GM21360 (cell line): ENCODE data around the gene POM121.
"Not testable (repeated sequence)": the region's sequence is repeated elsewhere in the genome, so short reads cannot be mapped to it uniquely, and the experiment has no call there.

Source experiments
- ATAC-seq: cut with Tn5 transposase; IDR thresholded peaks from one replicate; pipeline ENCODE4 v1.9.1; 2021; ENCODE audit warnings: mild to moderate bottlenecking, moderate library complexity; ENCODE audit not compliant: unreplicated experiment

Gene POM121

DNA sequence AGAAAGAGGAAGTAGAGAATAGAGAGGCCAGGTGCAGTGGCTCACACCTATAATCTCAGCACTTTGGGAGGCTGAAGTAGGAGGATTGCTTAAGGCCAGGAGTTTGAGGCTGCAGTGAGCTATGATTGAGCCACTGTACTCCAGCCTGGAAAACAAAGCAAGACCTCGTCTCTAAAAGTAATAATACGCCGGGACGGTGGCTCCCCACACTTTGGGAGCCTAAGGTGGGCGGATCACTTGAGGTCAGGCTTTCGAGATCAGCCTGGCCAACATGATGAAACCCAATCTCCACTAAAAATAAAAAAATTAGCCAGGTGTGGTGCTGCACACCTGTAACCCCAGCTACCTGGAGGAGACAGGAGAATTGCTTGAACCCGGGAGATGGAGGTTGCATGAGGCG, 70.6 kb downstream of the POM121 start:
- not testable (repeated sequence) for ATAC-seq

DNA sequence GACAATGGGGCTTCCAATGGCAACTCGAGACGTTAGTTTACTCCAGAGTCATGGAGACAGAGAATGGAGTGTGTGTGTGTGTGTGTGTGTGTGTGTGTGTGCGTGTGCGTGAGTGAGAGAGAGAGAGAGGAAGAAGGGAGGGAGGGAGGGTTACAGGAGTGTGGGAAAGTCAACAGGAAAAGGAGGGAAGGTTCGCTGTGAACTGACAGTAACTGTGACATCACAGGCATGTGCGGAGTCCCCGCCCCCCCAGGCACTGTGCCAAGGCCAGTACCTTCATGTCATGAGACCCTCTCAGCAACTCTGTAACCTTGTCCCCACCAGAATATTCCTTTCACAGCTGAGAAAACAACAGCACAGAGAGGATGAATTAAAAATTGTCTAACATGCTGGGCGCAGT, 72.6 kb downstream of the POM121 start:
- not testable (repeated sequence) for ATAC-seq

DNA sequence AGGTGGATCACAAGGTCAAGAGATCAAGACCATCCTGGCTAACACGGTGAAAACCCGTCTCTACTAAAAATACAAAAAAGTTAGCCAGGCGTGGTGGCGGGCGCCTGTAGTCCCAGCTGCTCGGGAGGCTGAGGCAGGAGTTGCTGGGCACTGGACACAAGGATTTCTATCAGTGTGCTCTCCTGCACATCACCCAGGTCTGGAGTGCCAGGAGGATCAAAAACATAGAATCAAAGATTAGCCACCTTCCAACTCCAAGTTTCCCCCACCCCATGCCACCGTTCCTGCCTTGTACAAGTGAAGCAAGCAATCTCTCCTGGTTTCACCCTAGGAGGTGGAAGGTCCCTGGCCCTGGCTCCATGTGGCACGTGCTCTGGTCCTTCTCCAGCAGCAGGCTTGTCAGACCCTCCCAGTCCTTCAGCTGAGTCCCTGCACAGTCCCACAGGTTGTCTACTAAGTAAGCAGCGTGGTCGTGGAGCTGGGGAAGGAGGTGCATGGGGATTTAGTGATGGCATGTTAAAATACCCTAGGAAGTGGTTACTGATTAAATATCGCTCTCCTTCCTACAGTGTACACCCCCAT, 73.1 kb downstream of the POM121 start:
- not testable (repeated sequence) for ATAC-seq
